ENCODE results near the gene RNASEL.

Gene RNASEL

DNA sequence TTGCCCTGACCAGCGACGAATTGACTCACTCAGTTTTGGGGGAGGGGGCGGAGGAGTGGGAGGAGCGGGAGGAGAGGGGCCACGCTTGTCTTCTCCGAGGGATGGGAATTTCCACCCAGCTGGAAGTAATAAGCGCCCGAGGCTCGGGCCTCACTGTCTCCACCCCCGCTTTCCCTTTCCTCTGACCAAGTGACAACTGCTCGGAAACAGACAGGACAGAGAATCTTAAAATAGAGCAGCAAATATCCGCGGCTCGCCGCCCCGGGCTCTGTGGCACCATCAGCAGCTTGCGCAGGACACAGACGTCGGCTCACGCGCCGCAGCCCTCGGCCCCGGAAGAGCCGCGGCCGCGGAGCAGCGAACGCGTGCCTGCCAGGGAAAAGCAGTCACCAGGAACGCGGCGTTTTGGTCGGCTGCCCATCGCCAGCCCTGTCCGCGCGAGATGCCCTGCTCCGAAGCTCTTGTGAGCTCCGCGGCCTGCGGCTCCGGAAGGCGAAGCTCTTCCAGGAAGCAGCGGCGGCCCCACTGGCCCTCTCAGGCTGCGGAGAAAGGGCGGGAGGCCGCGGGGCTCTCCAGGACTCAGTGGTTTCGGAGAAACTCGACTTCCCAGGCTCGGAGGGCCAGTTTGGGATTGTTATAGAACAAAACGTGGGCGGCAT, 25.9 kb upstream of the RNASEL start:
- no peaks in the 10 kb centered on the region for H3K36me3 Mint-ChIP-seq (ENCODE audit: low read depth)
- intact Hi-C loops (cut with micrococcal nuclease), result no loop called here
- peaks cover 90% of the 10 kb centered on the region for H3K27me3 Mint-ChIP-seq
- peaks cover 25% of the 10 kb centered on the region for H3K4me1 Mint-ChIP-seq (ENCODE audit: low read depth)
- no peaks in the 10 kb centered on the region for H3K9me3 Mint-ChIP-seq
- H3K27ac Mint-ChIP-seq, result peak overlapping the region; percentile 79
- H3K4me3 Mint-ChIP-seq, result peak overlapping the region; percentile 80

DNA sequence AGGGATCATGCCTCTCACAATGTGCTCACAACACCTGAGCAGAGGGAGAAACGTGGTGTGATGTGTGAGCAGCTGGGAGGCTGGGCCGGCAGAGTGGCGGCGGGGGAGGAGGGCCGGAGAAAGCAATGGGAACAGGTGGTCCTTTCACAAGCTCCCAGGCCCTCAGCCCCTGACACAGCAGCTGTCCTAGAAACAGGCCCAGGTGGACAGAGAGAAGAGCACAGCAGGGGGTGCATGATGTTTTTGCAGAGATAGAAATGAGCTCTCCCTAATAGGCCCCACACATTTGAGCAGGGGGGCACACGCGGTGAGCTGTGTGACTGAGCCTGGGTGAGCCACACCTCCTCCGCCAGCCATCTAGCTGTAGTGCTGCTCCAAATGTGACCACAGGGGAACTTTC, 22.7 kb upstream of the RNASEL start:
- Mint-ChIP-seq H3K4me1 (ENCODE audit: low read depth) (peaks cover 37% of the 10 kb centered on the region), H3K9me3 (no peaks in the 10 kb centered on the region), H3K27me3 (peaks cover 83% of the 10 kb centered on the region), H3K4me3 (no peak overlapping the region), H3K36me3 (ENCODE audit: low read depth) (no peaks in the 10 kb centered on the region), H3K27ac (no peak overlapping the region)
- intact Hi-C loops (cut with micrococcal nuclease), result no loop called here

DNA sequence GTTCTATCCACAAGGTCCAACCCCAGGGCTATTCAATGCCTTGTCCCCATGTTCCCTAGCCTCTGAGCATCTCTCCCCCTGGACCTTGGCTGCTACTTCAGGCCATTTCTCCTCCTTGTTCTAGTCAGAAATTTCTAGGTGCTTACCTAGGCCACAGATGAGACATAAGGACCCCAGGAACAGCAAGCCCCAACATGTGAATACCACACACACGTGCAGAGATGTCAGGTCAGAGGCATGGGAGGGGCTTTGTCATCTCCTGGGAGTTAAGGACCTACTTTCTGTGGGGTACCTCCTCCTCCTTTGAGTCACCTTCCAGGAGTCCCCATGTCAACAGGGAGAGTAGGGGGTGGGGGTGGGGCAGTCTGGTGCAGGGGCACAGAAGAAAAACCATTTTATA, 22.3 kb upstream of the RNASEL start:
- H3K27me3 Mint-ChIP-seq, result peaks cover 83% of the 10 kb centered on the region
- H3K9me3 Mint-ChIP-seq, result no peaks in the 10 kb centered on the region
- no peak overlapping the region for H3K27ac Mint-ChIP-seq
- no peaks in the 10 kb centered on the region for H3K36me3 Mint-ChIP-seq (ENCODE audit: low read depth)
- H3K4me3 Mint-ChIP-seq, result no peak overlapping the region
- intact Hi-C loops (cut with micrococcal nuclease), result no loop called here
- peaks cover 36% of the 10 kb centered on the region for H3K4me1 Mint-ChIP-seq (ENCODE audit: low read depth)

DNA sequence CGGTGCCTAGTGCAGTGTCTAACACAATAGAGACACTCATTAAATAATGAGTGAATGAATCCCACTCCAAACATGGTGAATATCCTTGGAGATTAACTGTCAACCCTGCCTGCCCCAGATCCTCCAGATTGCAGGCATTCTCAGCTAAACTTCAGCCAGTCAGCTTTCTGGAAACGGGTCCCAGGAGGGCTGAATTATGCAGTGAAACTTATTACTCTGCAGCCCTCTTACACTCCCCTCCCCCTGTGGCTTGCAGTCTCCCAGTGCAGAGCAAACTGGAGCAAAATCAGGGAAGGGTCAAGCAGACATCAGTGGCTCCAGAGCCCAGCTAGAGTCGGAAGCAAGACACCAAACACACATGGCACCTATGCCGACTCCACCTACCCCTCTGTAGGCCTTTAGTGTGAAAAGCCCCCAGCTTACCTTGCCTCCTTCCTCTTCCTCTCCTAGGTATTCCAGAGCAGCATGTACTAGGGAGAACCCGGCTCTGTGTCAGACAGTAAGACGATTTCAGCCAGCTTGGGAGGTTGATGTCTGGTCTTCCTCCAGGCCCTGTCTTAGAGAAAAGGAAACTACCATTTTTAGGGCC, 21.6 kb upstream of the RNASEL start:
- no peaks in the 10 kb centered on the region for H3K9me3 Mint-ChIP-seq
- H3K27ac Mint-ChIP-seq, result no peak overlapping the region
- H3K4me1 Mint-ChIP-seq (ENCODE audit: low read depth), result peaks cover 30% of the 10 kb centered on the region
- H3K36me3 Mint-ChIP-seq (ENCODE audit: low read depth), result no peaks in the 10 kb centered on the region
- no peak overlapping the region for H3K4me3 Mint-ChIP-seq
- intact Hi-C loops (cut with micrococcal nuclease), result no loop called here
- H3K27me3 Mint-ChIP-seq, result peaks cover 81% of the 10 kb centered on the region

DNA sequence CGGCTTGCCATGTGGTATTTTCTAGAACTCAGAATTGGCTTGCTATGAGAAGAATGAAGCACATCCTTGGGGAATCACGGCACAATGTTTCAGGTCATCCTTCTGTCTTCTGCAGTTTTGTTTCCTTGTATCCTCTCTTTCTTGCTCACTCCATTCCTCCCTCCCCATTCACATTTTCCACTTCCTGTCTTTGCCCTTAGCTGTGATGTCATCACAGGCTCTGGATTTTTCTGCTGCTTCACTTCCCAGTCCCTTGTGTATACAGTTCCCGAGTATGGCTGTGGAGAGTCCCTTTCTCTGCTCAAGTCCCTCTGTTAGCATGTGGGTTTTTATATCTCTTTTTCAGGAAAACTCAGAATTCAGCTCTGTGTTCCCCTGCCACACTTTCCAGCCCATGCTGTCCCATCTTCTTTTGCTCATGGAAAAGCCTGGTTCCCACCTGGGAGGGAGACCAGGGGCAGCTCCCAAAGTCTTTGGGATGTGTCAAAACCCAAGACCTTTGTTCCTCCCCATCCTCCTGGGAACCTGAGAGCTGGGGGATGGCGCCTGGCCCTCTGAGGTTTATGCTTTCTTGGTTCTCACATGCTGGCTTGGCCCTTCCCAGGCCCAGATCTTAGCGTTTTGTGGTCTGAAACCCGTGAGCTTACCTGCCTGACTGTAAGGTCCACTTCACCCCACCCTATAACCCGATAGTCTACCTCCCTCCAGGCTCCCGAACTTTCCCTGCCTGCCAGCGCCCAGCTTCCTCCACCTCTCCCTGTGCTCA, 20.0 kb upstream of the RNASEL start:
- H3K4me1 Mint-ChIP-seq (ENCODE audit: low read depth), result peaks cover 23% of the 10 kb centered on the region
- H3K4me3 Mint-ChIP-seq, result no peak overlapping the region
- H3K27ac Mint-ChIP-seq, result no peak overlapping the region
- intact Hi-C loops (cut with micrococcal nuclease), result no loop called here
- no peaks in the 10 kb centered on the region for H3K36me3 Mint-ChIP-seq (ENCODE audit: low read depth)
- peaks cover 72% of the 10 kb centered on the region for H3K27me3 Mint-ChIP-seq
- no peaks in the 10 kb centered on the region for H3K9me3 Mint-ChIP-seq

DNA sequence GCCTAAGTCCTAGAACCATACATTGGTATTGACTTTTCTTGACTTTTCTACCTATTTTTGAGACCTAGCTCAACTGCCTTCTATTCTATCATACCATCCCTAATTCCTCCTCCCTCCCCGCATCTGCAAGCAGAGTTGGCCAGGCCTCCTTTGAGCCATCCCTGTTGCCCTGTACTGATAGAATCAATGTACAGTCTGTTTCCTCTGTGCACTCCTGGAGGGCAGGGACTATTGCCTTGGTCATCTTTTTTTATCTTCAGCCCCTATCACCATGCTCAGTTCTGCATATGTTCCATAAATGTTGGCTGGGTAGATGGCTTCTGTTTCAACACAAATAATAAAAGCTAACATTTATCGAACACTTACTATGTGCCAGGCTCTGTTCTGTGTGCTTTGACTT, 19.2 kb upstream of the RNASEL start:
- H3K27ac Mint-ChIP-seq, result no peak overlapping the region
- no peak overlapping the region for H3K4me3 Mint-ChIP-seq
- no peaks in the 10 kb centered on the region for H3K36me3 Mint-ChIP-seq (ENCODE audit: low read depth)
- peaks cover 64% of the 10 kb centered on the region for H3K27me3 Mint-ChIP-seq
- H3K4me1 Mint-ChIP-seq (ENCODE audit: low read depth), result peaks cover 26% of the 10 kb centered on the region
- H3K9me3 Mint-ChIP-seq, result no peaks in the 10 kb centered on the region
- intact Hi-C loops (cut with micrococcal nuclease), result no loop called here

DNA sequence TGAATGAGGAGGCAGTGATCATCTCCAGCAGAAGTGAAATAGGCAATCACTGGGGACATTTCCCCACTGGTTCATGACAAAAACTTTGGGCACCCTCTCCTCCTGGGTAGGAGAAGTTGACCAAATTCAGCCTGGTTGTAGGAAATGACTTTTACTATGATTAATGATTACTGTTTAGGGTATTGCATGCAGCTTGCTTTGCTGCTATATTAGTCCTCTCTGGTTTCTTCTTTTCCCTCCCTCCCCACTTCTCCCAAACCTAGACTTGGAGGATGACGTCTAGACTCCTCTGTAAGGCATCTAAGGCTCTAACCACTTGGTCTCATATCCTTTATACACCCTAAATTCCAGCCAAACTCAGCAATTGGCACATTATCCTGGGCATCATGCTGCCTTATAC, 18.5 kb upstream of the RNASEL start:
- no peak overlapping the region for H3K4me3 Mint-ChIP-seq
- H3K9me3 Mint-ChIP-seq, result no peaks in the 10 kb centered on the region
- H3K27ac Mint-ChIP-seq, result no peak overlapping the region
- intact Hi-C loops (cut with micrococcal nuclease), result no loop called here
- peaks cover 58% of the 10 kb centered on the region for H3K27me3 Mint-ChIP-seq
- peaks cover 31% of the 10 kb centered on the region for H3K4me1 Mint-ChIP-seq (ENCODE audit: low read depth)
- H3K36me3 Mint-ChIP-seq (ENCODE audit: low read depth), result no peaks in the 10 kb centered on the region

DNA sequence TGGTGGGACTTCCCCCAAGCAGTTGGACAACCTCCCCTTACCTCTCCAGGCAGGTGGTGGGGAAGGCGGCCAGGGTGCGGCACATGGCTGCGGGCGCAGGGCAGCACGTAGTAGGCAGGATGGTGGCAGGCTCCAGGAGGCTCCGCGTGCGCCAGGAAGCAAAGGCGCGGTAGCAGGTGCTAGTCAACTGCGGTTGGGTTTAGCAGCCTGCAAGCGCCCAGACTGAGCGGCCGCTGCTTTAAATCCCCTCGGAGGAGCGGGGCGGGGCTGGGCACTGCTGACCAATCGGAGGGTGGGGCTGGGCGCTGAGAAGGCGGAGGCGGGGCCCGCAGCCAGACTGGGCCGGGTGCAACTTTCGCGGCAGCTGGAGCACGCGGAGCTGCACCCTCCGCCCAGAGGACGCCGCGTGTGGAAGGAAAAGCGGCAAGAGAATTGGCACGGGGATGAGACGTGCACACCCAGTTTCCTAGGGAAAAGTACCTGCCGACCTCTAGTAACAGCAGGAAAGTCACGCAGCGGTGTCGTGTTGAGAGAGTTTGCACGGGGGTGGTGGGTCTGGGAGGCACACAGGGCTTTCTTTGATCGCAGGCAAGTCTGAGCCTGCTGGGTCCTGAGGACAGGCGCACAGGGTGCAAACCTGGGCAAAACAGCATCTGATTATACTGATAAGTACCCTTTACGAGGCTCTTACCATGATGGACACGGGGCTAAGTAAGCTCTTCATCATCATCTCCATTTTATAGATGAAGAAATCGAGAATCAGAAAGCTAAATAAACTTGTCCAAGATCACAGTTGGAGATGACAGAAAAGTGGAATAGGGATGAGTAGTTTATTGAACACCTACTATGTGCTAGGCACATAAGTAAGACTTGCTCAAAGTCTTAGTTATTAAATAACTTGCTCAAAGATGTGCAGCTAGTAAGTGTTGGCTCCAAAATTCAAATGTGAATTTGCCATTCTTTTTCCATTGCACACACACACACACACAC, 15.4 kb upstream of the RNASEL start, which contains the start of gene RGS16:
TSS of gene RGS16 (minus strand) at position 215 of the 990 bp plus-strand sequence. CDS start at position 85, 130 bp downstream.
- peak within 1 kb of the TSS; percentile 61 for H3K4me3 Mint-ChIP-seq

DNA sequence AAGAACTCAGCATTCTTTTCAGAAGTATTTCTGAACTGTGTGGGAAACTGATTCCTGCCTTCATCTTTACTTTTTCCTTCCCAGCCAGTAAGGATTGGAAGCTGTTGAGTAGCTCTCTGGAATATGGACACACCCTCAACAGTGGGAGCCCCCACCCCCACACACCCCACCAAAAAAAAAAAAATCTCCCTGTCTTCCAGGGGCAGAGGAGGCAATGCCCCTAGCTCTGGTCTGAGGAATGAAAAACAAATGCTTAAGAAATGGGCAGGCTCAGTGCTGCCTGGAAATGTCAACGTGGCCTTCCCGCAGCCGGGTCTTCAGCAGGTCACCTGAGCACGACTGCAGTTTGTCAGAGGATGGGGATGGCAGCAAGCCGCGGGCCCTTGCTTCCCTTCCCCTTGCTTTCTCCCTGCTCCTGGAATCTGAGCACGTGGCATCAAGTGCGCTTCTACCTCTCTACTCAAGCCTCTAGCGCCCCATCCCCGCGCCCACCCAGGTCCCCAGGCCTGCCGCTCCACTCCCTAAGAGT, 14.7 kb upstream of the RNASEL start:
- Mint-ChIP-seq H3K4me1 (ENCODE audit: low read depth) (peaks cover 34% of the 10 kb centered on the region), H3K9me3 (no peaks in the 10 kb centered on the region), H3K27ac (no peak overlapping the region), H3K36me3 (ENCODE audit: low read depth) (no peaks in the 10 kb centered on the region), H3K27me3 (peaks cover 28% of the 10 kb centered on the region), H3K4me3 (peak overlapping the region; percentile 61)
- intact Hi-C loops (cut with micrococcal nuclease), result no loop called here

More for the DNA sequence above, 15.4 kb upstream of the RNASEL start, which contains the start of gene RGS16:
- Mint-ChIP-seq H3K4me1 (ENCODE audit: low read depth) (peaks cover 37% of the 10 kb centered on the region), H3K36me3 (ENCODE audit: low read depth) (no peaks in the 10 kb centered on the region), H3K9me3 (no peaks in the 10 kb centered on the region), H3K27ac (no peak within 1 kb of the TSS), H3K27me3 (peaks cover 32% of the 10 kb centered on the region)
- intact Hi-C loops (cut with micrococcal nuclease), result no loop called here

DNA sequence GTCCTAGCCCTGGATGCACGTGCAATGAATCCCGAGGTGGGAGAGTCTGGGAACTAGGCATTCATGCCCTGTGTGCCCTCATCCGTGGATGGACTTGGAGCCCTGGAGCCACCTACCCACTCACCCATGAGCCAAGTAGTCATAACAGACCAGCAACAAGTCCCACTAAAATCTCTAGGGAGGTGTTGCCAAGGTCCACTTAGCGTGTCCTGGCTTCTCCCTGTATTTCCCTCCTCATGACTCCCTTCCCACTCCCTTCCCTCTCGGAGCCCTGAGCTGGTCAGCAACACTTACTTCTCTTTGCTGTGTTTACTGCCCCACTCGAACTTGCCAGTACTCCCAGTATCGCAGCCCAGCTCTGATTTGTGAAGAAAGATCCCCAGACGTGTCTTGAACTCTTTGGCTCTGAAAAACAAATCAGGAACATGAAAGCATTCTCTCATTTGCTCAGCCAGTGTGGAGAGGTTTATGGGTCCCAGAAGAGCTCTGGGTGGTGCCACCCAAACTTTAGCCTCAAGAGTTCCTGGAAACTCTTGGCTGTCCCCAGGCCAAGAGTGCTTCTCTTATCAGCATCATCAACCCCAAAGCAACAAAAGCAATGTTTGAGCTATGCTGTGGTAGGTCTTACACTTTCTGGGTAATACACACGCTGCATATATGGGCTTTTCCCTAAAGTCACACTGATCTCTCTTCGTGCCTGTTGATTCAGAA, 14.0 kb upstream of the RNASEL start:
- Mint-ChIP-seq H3K27ac (no peak overlapping the region), H3K36me3 (ENCODE audit: low read depth) (no peaks in the 10 kb centered on the region), H3K27me3 (peaks cover 24% of the 10 kb centered on the region), H3K4me1 (ENCODE audit: low read depth) (peaks cover 38% of the 10 kb centered on the region), H3K4me3 (no peak overlapping the region), H3K9me3 (no peaks in the 10 kb centered on the region)
- intact Hi-C loops (cut with micrococcal nuclease), result no loop called here

DNA sequence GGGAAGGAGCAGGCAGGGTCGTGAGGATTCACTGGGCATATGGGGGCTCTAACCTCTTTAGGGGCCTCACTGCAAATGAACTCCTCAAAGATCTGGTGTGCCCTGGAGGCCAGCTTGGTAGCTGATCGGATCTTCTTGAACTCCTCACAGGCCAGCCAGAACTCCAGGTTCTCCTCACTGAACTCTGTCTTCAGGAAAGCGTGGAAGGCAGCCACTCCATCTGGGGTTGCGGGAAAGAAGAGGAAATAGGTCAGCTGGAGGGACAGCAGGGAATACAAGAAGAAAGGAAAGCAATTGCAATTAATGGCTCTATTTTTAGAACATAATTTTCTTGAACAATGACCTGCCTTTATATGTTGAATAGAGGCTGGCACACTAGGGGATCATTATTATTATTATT, 12.9 kb upstream of the RNASEL start:
- H3K27ac Mint-ChIP-seq, result no peak overlapping the region
- intact Hi-C loops (cut with micrococcal nuclease), result loop anchor here (1.0 kb wide), 1 partner anchor 182 kb away; no protein-coding TSS in a partner anchor
- no peaks in the 10 kb centered on the region for H3K9me3 Mint-ChIP-seq
- no peak overlapping the region for H3K4me3 Mint-ChIP-seq
- peaks cover 20% of the 10 kb centered on the region for H3K27me3 Mint-ChIP-seq
- H3K4me1 Mint-ChIP-seq (ENCODE audit: low read depth), result peaks cover 33% of the 10 kb centered on the region
- H3K36me3 Mint-ChIP-seq (ENCODE audit: low read depth), result no peaks in the 10 kb centered on the region

DNA sequence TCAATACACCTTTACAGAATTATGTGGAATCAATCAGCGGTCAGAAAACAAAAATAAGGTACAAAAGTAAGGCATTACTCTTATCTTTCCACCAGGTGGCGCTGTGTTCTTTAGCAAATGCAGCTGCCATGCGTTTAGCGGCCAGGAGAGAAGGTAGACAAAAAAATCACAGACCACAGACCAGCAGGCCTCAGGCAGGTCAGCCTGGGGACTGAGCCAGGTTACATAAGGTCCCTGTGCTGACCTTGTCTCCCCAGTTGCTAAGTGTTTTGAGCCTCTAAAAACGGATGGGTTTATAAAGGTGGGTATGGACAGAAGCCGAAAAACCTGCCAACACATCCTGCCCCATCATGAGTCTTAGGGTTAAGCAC, 12.3 kb upstream of the RNASEL start:
- Mint-ChIP-seq H3K27me3 (peaks cover 19% of the 10 kb centered on the region), H3K9me3 (no peaks in the 10 kb centered on the region), H3K4me3 (no peak overlapping the region), H3K4me1 (ENCODE audit: low read depth) (peaks cover 32% of the 10 kb centered on the region), H3K27ac (no peak overlapping the region), H3K36me3 (ENCODE audit: low read depth) (no peaks in the 10 kb centered on the region)
- intact Hi-C loops (cut with micrococcal nuclease), result loop anchor here (1.0 kb wide), 1 partner anchor 183 kb away; no protein-coding TSS in a partner anchor
